A549 (cell line): Measurements from ENCODE around the gene IRAG1. TPM values are rescaled to one million over a fixed set of nuclear protein-coding genes. Genes with fewer than 3 reads are reported as not detected.

Experiments
- ATAC-seq, 2 experiments: fragments of 200-7000 bp in 1 of 2; fragments of >200 bp in 1 of 2; cut with Nextera tagmentation in 1 of 2; cut with Tn5 transposase in 1 of 2; 3 replicates each; pipeline versions ENCODE4 v1.8.0 to v1.9.1; 2018 to 2020; ENCODE audit warnings: mild to moderate bottlenecking in 1 of 2, moderate library complexity in 1 of 2
- CTCF ChIA-PET: fragments of 300-600 bp; sonication (Branson Sonifier 250); formaldehyde crosslinking; extraction: SDS; loops from one replicate; lab custom pipeline; 2021; ENCODE audit warnings: antibody characterized with exemption, inconsistent platforms; lab: Yijun Ruan, JAX
- POLR2A ChIA-PET: fragments of 350-600 bp; formaldehyde crosslinking; extraction: SDS; loops from one replicate; lab custom pipeline; 2021; ENCODE audit warnings: antibody characterized with exemption, inconsistent platforms; lab: Yijun Ruan, JAX
- DNase-seq, 2 experiments: peaks; one replicate each; pipeline versions ENCODE4 v3.0.0 to v3.0.0-alpha.2; 2011 to 2016; ENCODE audit warnings: low read depth in 1 of 2, low spot score in 1 of 2
- FAIRE-seq: peaks from 2 replicates; lab custom pipeline; 2011; peaks lifted over from hg19 to GRCh38; lab: Jason Lieb, UNC
- H3K27ac ChIP-seq, 2 experiments: fragments of >200 bp; sonication (Bioruptor Twin); formaldehyde crosslinking; 3 replicates each; pipeline ENCODE4 v1.5.1; 2016 to 2017
- H3K4me1 ChIP-seq: fragments of >200 bp; sonication (Bioruptor Twin); formaldehyde crosslinking; 3 replicates; pipeline ENCODE4 v1.6.1; 2016
- H3K4me2 ChIP-seq: fragments of >200 bp; sonication (Bioruptor Twin); formaldehyde crosslinking; 3 replicates; pipeline ENCODE4 v1.6.1; 2016
- H3K4me3 ChIP-seq: fragments of >200 bp; sonication (Bioruptor Twin); formaldehyde crosslinking; 3 replicates; pipeline ENCODE4 v1.5.1; 2016
- H3K9me3 ChIP-seq: fragments of >200 bp; sonication (Bioruptor Twin); formaldehyde crosslinking; 3 replicates; pipeline ENCODE4 v1.6.1; 2016
- CEBPB ChIP-seq, 2 experiments: fragments of >200 bp in 1 of 2; sonication (Bioruptor Twin) in 1 of 2; formaldehyde crosslinking in 1 of 2; IDR thresholded peaks; 2 replicates each; pipeline ENCODE4 v1.6.1; 2012 to 2016
- CHD4 ChIP-seq: fragments of 200-600 bp; sonication (generic); IDR thresholded peaks from 2 replicates; pipeline ENCODE4 v1.6.1; 2016; ENCODE audit warnings: antibody characterized with exemption, mild to moderate bottlenecking, borderline replicate concordance
- EP300 ChIP-seq, 2 experiments: fragments of >200 bp; sonication (Bioruptor Twin); formaldehyde crosslinking; IDR thresholded peaks; 2 replicates in 1 of 2; 3 replicates in 1 of 2; pipeline ENCODE4 v1.6.1; 2016 to 2017
- ESRRA ChIP-seq: fragments of 150-350 bp; IDR thresholded peaks from 2 replicates; pipeline ENCODE4 v1.6.1; 2014; ENCODE audit warnings: mild to moderate bottlenecking, low read length, borderline replicate concordance
- FOSL2 ChIP-seq, 2 experiments: fragments of 450-650 bp in 1 of 2; fragments of >200 bp in 1 of 2; sonication (Bioruptor Twin) in 1 of 2; formaldehyde crosslinking; IDR thresholded peaks; 2 replicates each; pipeline versions ENCODE4 v1.5.0 to v1.6.1; 2016 to 2020; ENCODE audit warnings: mild to moderate bottlenecking in 1 of 2, moderate library complexity in 1 of 2
- GATA3 ChIP-seq: IDR thresholded peaks from 2 replicates; pipeline ENCODE4 v1.6.1; 2012; ENCODE audit warnings: borderline replicate concordance
- JUN ChIP-seq, 2 experiments: fragments of >200 bp; sonication (Bioruptor Twin); formaldehyde crosslinking; IDR thresholded peaks; 2 replicates in 1 of 2; 3 replicates in 1 of 2; pipeline ENCODE4 v1.6.1; 2016 to 2017
- JUNB ChIP-seq: fragments of >200 bp; sonication (Bioruptor Twin); formaldehyde crosslinking; IDR thresholded peaks from 2 replicates; pipeline ENCODE4 v1.6.1; 2016
- KDM5A ChIP-seq: fragments of 200-600 bp; sonication (generic); IDR thresholded peaks from 2 replicates; pipeline ENCODE4 v1.6.1; 2016; ENCODE audit warnings: antibody characterized with exemption, mild to moderate bottlenecking
- MAFK ChIP-seq: fragments of 450-650 bp; IDR thresholded peaks from 2 replicates; pipeline ENCODE4 v1.6.1; 2014; ENCODE audit not compliant: partially characterized antibody
- PHF8 ChIP-seq: fragments of 200-600 bp; sonication (generic); IDR thresholded peaks from 2 replicates; pipeline ENCODE4 v1.6.1; 2016; ENCODE audit warnings: low read depth, mild to moderate bottlenecking, antibody characterized with exemption, moderate library complexity, borderline replicate concordance
- RAD21 ChIP-seq, 2 experiments: fragments of >200 bp in 1 of 2; sonication (Bioruptor Twin) in 1 of 2; formaldehyde crosslinking in 1 of 2; IDR thresholded peaks in 1 of 2; conservative IDR thresholded peaks in 1 of 2; 2 replicates in 1 of 2; 3 replicates in 1 of 2; pipeline ENCODE4 v1.6.1; 2012 to 2018; ENCODE audit warnings: inconsistent platforms in 1 of 2
- RFX5 ChIP-seq: fragments of 450-650 bp; IDR thresholded peaks from 2 replicates; pipeline ENCODE4 v1.7.1; 2014; ENCODE audit warnings: antibody characterized with exemption, mild to moderate bottlenecking, moderate library complexity
- SMC3 ChIP-seq: fragments of >200 bp; sonication (Bioruptor Twin); formaldehyde crosslinking; IDR thresholded peaks from 3 replicates; pipeline ENCODE4 v1.6.1; 2018; ENCODE audit warnings: inconsistent platforms
- ZC3H11A ChIP-seq: fragments of 450-650 bp; IDR thresholded peaks from 2 replicates; pipeline ENCODE4 v1.6.1; 2014; ENCODE audit warnings: antibody characterized with exemption, mild to moderate bottlenecking
- ZFP36 ChIP-seq: fragments of 450-650 bp; IDR thresholded peaks from 2 replicates; pipeline ENCODE4 v1.6.1; 2014; ENCODE audit warnings: borderline replicate concordance; ENCODE audit not compliant: partially characterized antibody
- ZNF302 ChIP-seq: fragments of 250-450 bp; sonication (Bioruptor Pico); IDR thresholded peaks from 2 replicates; pipeline ENCODE4 v1.9.0; 2021; ENCODE audit warnings: inconsistent platforms, mild to moderate bottlenecking, moderate library complexity
- WGBS: methylation state at CpG from one replicate; pipeline ENCODE4 v1.1.6; 2017; ENCODE audit errors: missing lambda C conversion rate; 5-methylcytosine and 5-hydroxymethylcytosine counted together
- polyA plus RNA-seq, 4 experiments: library from polyadenylated mRNA; depleted of rRNA in 3 of 4; stranded (reverse); fragments of >200 nt; fragmentation: RNase III in 1 of 4; extraction: RNeasy Plus Mini Kit Qiagen cat#74134 plus additional on column Dnase treatment in 1 of 4; gene quantifications; 2 replicates in 3 of 4; 3 replicates in 1 of 4; pipeline ENCODE4 v1.2.3, GENCODE V29; 2011 to 2017
- TF ChIP-seq, protein P1 (sequence below): fragments of >200 bp; sonication (Bioruptor Twin); formaldehyde crosslinking; IDR thresholded peaks from 2 replicates; pipeline ENCODE4 v1.6.1; 2016
- TF ChIP-seq, protein P2 (sequence below): fragments of >200 bp; sonication (Bioruptor Twin); formaldehyde crosslinking; IDR thresholded peaks from 3 replicates; pipeline ENCODE4 v1.5.1; 2016
- TF ChIP-seq, protein P3 (sequence below): fragments of >200 bp; sonication (Bioruptor Twin); formaldehyde crosslinking; IDR thresholded peaks from 3 replicates; pipeline ENCODE4 v1.6.1; 2016
- TF ChIP-seq, protein P4 (sequence below): fragments of 250-450 bp; sonication (Bioruptor Pico); IDR thresholded peaks from 2 replicates; pipeline ENCODE4 v1.5.0; 2021; ENCODE audit warnings: mild to moderate bottlenecking, moderate library complexity, borderline replicate concordance

The IRAG1 gene
- polyA plus RNA-seq, 2 of the 4 experiments (the other 2 are of a cell fraction): 0.05 TPM; not detected in 1

DNA sequence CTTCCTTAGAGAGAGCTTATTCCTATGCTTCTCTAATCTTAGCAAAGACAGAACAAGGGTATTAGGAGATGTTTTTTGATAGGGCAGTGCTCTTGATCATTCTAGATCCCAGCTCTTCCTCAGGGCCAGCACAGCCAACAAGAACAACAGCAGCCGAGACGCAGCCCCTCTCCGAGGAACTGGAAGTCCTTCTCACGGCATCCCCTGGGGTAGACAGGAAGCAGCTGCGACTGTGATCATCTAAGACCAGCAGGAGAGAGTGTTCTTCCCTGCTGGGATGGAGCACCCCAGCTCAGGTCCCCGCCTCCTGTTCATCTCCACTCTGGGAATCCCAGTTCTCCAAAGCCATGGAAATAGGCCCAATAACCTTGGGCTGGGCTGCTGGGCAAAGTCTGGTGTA, 29.6 kb downstream of the IRAG1 start:
- POLR2A ChIA-PET: no interaction called here
- Histone ChIP-seq H3K4me2 (no peak overlapping the region), H3K4me1 (peaks cover 44% of the 10 kb centered on the region), H3K9me3 (no peaks in the 10 kb centered on the region)
- FAIRE-seq: no peak
- WGBS: 94% methylated on average over 6 of the region's 6 CpGs
- CTCF ChIA-PET: interaction anchor here (1.4 to 2.4 kb wide), 4 partner anchors 10 to 89 kb away, joined by 3 to 15 read pairs (median 4); no protein-coding TSS in a partner anchor
- TF ChIP-seq JUN (IDR thresholded peaks at IDR 0.05) (no peak), ZC3H11A (no peak), CHD4 (no peak)
- TF ChIP-seq, protein P1, sequence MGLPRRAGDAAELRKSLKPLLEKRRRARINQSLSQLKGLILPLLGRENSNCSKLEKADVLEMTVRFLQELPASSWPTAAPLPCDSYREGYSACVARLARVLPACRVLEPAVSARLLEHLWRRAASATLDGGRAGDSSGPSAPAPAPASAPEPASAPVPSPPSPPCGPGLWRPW: no peak
- TF ChIP-seq, all 56 proteins: peak for 0
- Histone ChIP-seq H3K4me3 (no peak overlapping the region), H3K27ac (no peak overlapping the region)
- no peak for DNase-seq
- no peak for ATAC-seq

DNA sequence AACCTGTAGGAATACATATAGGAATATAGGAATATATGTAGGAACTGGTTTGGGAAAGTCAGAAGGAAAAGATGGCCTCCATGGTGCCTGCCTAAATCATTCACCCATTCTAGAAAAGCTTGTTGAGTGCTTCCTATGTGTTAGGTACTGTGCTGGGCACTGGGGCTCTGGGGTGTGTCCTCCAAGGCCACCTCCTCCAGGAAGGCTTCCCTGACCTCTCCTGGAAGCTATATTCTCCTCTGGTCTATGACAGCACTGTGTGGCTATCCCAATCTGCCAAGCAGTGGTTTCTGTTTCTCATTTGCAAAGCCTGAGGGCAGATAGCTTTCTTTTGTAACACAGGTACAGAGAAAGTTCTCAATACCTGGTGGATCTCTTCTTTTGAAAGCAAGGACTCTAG, 30.2 kb downstream of the IRAG1 start:
- FAIRE-seq: no peak
- peaks cover 45% of the 10 kb centered on the region for H3K4me1 ChIP-seq
- DNase-seq: no peak
- H3K27ac ChIP-seq: 0 out of 6 replicates have a peak overlapping the region, but pooled peaks of 1 of the 2 experiments have one; percentile 6
- POLR2A ChIA-PET: no interaction called here
- ATAC-seq: no peak
- no peak overlapping the region for H3K4me3 ChIP-seq
- no peaks in the 10 kb centered on the region for H3K9me3 ChIP-seq
- no peak overlapping the region for H3K4me2 ChIP-seq
- TF ChIP-seq ZFP36: peak; percentile 38
- TF ChIP-seq PHF8: no peak
- CTCF ChIA-PET: interaction anchor here (0.8 to 2.4 kb wide), 5 partner anchors 9 to 257 kb away, joined by 3 to 15 read pairs (median 4); no protein-coding TSS in a partner anchor

DNA sequence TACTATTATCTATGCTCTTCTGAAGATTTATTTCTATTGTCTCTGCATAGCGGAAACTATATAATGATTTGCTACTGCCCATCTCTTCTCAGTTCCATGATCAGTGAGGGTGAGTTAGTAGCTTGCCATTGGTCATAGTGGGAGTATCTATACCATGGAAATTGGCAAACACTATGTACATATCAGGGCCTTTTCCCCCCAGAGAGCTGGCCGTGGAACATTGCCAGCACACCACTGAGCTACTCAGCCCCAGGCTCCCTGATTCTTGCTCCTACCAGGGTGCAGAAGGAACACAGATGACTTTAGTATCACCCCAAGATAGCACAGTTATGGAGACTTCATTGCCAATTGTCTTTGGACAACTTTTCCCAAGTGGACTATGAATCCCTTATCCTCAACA, 33.2 kb downstream of the IRAG1 start:
- 98% methylated on average over 2 of the region's 2 CpGs for WGBS
- H3K4me1 ChIP-seq: peaks cover 51% of the 10 kb centered on the region
- peak overlapping the region; percentile 86 to 92 for H3K27ac ChIP-seq
- H3K9me3 ChIP-seq: no peaks in the 10 kb centered on the region
- H3K4me3 ChIP-seq: no peak overlapping the region
- H3K4me2 ChIP-seq: peak overlapping the region; percentile 77
- TF ChIP-seq SMC3: no peak
- TF ChIP-seq, protein P2, sequence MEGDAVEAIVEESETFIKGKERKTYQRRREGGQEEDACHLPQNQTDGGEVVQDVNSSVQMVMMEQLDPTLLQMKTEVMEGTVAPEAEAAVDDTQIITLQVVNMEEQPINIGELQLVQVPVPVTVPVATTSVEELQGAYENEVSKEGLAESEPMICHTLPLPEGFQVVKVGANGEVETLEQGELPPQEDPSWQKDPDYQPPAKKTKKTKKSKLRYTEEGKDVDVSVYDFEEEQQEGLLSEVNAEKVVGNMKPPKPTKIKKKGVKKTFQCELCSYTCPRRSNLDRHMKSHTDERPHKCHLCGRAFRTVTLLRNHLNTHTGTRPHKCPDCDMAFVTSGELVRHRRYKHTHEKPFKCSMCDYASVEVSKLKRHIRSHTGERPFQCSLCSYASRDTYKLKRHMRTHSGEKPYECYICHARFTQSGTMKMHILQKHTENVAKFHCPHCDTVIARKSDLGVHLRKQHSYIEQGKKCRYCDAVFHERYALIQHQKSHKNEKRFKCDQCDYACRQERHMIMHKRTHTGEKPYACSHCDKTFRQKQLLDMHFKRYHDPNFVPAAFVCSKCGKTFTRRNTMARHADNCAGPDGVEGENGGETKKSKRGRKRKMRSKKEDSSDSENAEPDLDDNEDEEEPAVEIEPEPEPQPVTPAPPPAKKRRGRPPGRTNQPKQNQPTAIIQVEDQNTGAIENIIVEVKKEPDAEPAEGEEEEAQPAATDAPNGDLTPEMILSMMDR: no peak
- no peak for TF ChIP-seq CHD4
- no peak for FAIRE-seq
- CTCF ChIA-PET: interaction anchor here (1.3 kb wide), 1 partner anchor 254 kb away, joined by 3 read pairs; no protein-coding TSS in a partner anchor
- no peak for ATAC-seq
- DNase-seq: no peak
- POLR2A ChIA-PET: interaction anchor here (0.7 to 0.8 kb wide), 2 partner anchors 10 to 119 kb away, joined by 3 read pairs; partner anchors contain the start of gene RNF141

DNA sequence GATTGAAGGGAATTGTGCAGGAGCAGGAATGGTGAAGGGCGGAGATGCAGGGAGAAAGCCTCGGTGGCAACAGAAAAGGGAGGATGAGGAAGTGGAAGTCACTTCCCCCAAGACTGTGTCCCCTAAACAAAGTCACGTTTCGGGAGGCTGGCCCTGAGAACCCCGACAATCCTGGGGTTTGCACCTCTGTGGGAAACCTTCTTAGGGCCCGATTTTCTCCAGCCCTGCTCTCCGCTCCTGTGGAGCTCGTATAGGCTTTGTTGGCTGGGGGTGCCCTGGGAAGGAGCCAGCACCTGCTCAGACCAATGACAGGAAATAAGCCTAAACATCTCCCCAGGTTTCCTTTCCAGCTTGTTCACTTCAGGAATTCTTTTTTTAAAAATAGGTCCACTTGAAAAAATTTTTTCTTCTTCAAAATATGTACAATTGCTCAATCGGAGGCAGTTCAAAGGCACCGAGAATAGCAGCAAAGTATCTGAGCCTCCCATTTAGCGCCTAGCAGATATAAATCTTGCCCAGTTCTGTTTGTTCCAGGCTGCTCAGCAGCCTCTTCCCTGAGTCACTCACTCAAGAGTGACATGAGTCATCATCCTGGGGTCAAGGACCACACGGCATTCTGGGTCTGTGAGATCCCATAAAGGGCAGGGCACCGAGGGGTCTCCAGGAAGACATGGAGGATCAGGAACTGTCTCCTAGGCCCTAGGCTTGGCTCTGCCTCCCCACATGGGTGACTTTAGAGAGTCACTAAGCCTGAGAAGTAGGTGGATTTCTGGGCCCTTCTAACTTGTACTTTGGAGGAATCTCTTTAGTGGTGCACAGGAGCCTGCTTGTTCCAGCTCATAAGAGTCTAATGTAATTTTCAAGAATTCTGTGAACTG, 34.0 kb downstream of the IRAG1 start:
- Histone ChIP-seq H3K4me1 (peaks cover 58% of the 10 kb centered on the region), H3K4me2 (peak overlapping the region; percentile 77), H3K27ac (peak overlapping the region; percentile 86 to 92), H3K4me3 (peak overlapping the region; percentile 5; the same call in 1 of the 3 replicates), H3K9me3 (no peaks in the 10 kb centered on the region)
- FAIRE-seq (no peak), DNase-seq (peak; percentile 55 to 84), ATAC-seq (peak; percentile 88 to 90)
- TF ChIP-seq JUNB (peak; percentile 98), ZNF302 (no peak), GATA3 (peak; percentile 86), FOSL2 (IDR thresholded peaks at IDR 0.05) (peak; percentile 94), FOSL2 (CRISPR knock-in tag; IDR thresholded peaks at IDR 0.05) (peak; percentile 97), RFX5 (no peak), EP300 (IDR thresholded peaks at IDR 0.05) (peak; percentile 74 to 85; a peak in 3 of 5 replicates), JUN (IDR thresholded peaks at IDR 0.05) (peak; percentile 90 to 94; a peak in 3 of 5 replicates), ESRRA (no peak), CEBPB (IDR thresholded peaks at IDR 0.05) (peak; percentile 90 to 91), SMC3 (peak; percentile 44), MAFK (peak; percentile 28), RAD21 (conservative IDR thresholded peaks at IDR 0.05 in 1 of 2, IDR thresholded peaks at IDR 0.05 in 1 of 2) (peak in 1 of 2 experiments; percentile 52; a peak in 3 of 5 replicates), KDM5A (no peak)
- TF ChIP-seq, protein P3, sequence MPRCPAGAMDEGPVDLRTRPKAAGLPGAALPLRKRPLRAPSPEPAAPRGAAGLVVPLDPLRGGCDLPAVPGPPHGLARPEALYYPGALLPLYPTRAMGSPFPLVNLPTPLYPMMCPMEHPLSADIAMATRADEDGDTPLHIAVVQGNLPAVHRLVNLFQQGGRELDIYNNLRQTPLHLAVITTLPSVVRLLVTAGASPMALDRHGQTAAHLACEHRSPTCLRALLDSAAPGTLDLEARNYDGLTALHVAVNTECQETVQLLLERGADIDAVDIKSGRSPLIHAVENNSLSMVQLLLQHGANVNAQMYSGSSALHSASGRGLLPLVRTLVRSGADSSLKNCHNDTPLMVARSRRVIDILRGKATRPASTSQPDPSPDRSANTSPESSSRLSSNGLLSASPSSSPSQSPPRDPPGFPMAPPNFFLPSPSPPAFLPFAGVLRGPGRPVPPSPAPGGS: peak; percentile 90; the same call in 2 of the 3 replicates
- TF ChIP-seq, protein P1: 0 out of 2 replicates have a peak, but pooled peaks have one; percentile 40
- TF ChIP-seq, protein P4, sequence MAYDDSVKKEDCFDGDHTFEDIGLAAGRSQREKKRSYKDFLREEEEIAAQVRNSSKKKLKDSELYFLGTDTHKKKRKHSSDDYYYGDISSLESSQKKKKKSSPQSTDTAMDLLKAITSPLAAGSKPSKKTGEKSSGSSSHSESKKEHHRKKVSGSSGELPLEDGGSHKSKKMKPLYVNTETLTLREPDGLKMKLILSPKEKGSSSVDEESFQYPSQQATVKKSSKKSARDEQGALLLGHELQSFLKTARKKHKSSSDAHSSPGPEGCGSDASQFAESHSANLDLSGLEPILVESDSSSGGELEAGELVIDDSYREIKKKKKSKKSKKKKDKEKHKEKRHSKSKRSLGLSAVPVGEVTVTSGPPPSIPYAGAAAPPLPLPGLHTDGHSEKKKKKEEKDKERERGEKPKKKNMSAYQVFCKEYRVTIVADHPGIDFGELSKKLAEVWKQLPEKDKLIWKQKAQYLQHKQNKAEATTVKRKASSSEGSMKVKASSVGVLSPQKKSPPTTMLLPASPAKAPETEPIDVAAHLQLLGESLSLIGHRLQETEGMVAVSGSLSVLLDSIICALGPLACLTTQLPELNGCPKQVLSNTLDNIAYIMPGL (CRISPR knock-in tag): no peak
- ChIA-PET POLR2A (interaction anchor here (0.8 kb wide), 2 partner anchors 119 to 205 kb away, joined by 3 read pairs; partner anchors contain the start of genes AMPD3 and RNF141), CTCF (interaction anchor here (0.6 to 1.3 kb wide), 2 partner anchors 253 to 1526 kb away, joined by 3 read pairs; no protein-coding TSS in a partner anchor)
- 30% methylated on average over 13 of the region's 13 CpGs for WGBS
